Measurements from ENCODE around the gene HERC4. TPM values are rescaled to one million over a fixed set of nuclear protein-coding genes. Genes with fewer than 3 reads are reported as not detected.

HERC4 gene
- total RNA-seq, 2 experiments from 2014 or later = 34.2 to 72.6 TPM

DNA sequence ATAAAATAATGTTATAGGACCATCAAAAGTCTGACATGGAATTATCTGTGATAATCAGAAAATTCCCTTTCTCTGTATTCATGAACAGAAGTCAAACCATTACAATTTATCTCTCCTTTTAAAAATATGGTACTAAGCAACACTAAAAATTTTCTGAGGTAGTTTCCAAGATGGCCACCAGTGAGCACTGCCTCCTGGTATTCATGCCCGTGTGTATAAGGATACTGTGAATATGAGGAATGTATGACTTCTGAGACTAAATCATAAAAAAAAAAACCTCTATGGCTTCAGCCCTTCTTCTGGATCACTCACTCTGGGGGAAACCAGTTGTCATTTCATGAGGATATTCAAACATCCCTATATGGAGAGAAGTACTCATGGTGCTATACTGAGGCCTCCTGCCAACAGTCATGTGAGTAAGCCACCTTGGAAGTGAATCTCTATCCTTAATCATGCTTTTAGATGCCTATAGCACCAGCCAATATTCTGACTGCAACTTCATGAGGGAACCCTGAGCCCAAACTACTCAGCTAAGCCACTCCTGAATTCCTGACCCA, 149.6 kb downstream of the HERC4 start:
- TF ChIP-seq, protein P1, sequence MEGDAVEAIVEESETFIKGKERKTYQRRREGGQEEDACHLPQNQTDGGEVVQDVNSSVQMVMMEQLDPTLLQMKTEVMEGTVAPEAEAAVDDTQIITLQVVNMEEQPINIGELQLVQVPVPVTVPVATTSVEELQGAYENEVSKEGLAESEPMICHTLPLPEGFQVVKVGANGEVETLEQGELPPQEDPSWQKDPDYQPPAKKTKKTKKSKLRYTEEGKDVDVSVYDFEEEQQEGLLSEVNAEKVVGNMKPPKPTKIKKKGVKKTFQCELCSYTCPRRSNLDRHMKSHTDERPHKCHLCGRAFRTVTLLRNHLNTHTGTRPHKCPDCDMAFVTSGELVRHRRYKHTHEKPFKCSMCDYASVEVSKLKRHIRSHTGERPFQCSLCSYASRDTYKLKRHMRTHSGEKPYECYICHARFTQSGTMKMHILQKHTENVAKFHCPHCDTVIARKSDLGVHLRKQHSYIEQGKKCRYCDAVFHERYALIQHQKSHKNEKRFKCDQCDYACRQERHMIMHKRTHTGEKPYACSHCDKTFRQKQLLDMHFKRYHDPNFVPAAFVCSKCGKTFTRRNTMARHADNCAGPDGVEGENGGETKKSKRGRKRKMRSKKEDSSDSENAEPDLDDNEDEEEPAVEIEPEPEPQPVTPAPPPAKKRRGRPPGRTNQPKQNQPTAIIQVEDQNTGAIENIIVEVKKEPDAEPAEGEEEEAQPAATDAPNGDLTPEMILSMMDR (conservative IDR thresholded peaks at IDR 0.05; ENCODE audit: low read length) = no peak
- no peak for TF ChIP-seq EZH2phosphoT487 (IDR thresholded peaks at IDR 0.05; ENCODE audit: borderline replicate concordance, low read depth, low read length)
- ChIA-PET POLR2A (interaction anchor here (0.8 kb wide), 1 partner anchor 25 kb away, joined by 3 read pairs; no protein-coding TSS in a partner anchor), CTCF (ENCODE audit: unreplicated experiment) (no interaction called here)

DNA sequence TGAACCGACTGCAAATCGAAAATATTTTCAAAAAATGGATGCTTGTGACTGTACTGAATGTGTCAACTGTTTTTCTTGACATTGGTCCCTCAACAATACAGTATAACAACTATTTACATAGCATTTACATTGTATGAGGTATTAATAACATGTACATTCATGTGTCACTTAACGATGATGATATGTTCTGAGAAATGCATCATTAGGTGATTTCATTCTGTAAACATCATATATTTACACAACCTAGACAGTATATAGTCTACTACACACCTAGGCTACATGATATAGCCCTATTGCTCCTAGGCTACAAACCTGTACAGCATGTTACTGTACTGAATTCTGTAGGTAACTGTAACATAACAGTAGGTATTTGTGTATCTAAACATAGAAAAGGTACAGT, 150.9 kb downstream of the HERC4 start:
- no peak overlapping the region for H2AFZ ChIP-seq (ENCODE audit: low read length)
- H3K4me2 ChIP-seq (ENCODE audit: low read length) = no peak overlapping the region
- no peak overlapping the region for H3K27ac ChIP-seq (ENCODE audit: low read depth, low read length, poor library complexity, severe bottlenecking)
- ChIA-PET CTCF (ENCODE audit: unreplicated experiment) (no interaction called here), POLR2A (interaction anchor here (0.9 kb wide), 1 partner anchor 13 kb away, joined by 3 read pairs; no protein-coding TSS in a partner anchor)
- no peaks in the 10 kb centered on the region for H3K4me1 ChIP-seq (ENCODE audit: insufficient read depth, low read length, poor library complexity, severe bottlenecking)
- BruUV-seq (replicated peaks) = no TSS peak
- H3K9me2 ChIP-seq (ENCODE audit: insufficient read depth, low read length) = no peaks in the 10 kb centered on the region
- peaks cover 43% of the 10 kb centered on the region; the same call in 1 of the 2 replicates for H3K36me3 ChIP-seq (ENCODE audit: insufficient read depth, low read length)
- no peaks in the 10 kb centered on the region for H3K79me2 ChIP-seq (ENCODE audit: insufficient read depth, low read depth, low read length)
- intact Hi-C loops (cut with micrococcal nuclease; ENCODE audit: unreplicated experiment) = no loop called here
- H3K4me3 ChIP-seq (ENCODE audit: low read depth, low read length, poor library complexity, severe bottlenecking) = no peak overlapping the region
- H4K20me1 ChIP-seq (ENCODE audit: insufficient read depth, low read length) = no peaks in the 10 kb centered on the region
- H3K9me3 ChIP-seq (ENCODE audit: low read length) = no peaks in the 10 kb centered on the region
- no peak for DNase-seq (ENCODE audit: low spot score)
- TF ChIP-seq, protein P1 (conservative IDR thresholded peaks at IDR 0.05; ENCODE audit: low read length) = no peak
- no peak for TF ChIP-seq EZH2phosphoT487 (IDR thresholded peaks at IDR 0.05; ENCODE audit: borderline replicate concordance, low read depth, low read length)

More for the DNA sequence above, 149.6 kb downstream of the HERC4 start:
- intact Hi-C loops (cut with micrococcal nuclease; ENCODE audit: unreplicated experiment) = no loop called here
- Histone ChIP-seq H3K4me2 (ENCODE audit: low read length) (no peak overlapping the region), H3K36me3 (ENCODE audit: insufficient read depth, low read length) (peaks cover 37% of the 10 kb centered on the region), H3K9me2 (ENCODE audit: insufficient read depth, low read length) (no peaks in the 10 kb centered on the region), H4K20me1 (ENCODE audit: insufficient read depth, low read length) (no peaks in the 10 kb centered on the region), H3K9me3 (ENCODE audit: low read length) (no peaks in the 10 kb centered on the region), H3K4me3 (ENCODE audit: low read depth, low read length, poor library complexity, severe bottlenecking) (no peak overlapping the region), H3K4me1 (ENCODE audit: insufficient read depth, low read length, poor library complexity, severe bottlenecking) (no peaks in the 10 kb centered on the region), H3K27ac (ENCODE audit: low read depth, low read length, poor library complexity, severe bottlenecking) (no peak overlapping the region), H2AFZ (ENCODE audit: low read length) (no peak overlapping the region), H3K79me2 (ENCODE audit: insufficient read depth, low read depth, low read length) (no peaks in the 10 kb centered on the region)
- no TSS peak for BruUV-seq (replicated peaks)
- no peak for DNase-seq (ENCODE audit: low spot score)

DNA sequence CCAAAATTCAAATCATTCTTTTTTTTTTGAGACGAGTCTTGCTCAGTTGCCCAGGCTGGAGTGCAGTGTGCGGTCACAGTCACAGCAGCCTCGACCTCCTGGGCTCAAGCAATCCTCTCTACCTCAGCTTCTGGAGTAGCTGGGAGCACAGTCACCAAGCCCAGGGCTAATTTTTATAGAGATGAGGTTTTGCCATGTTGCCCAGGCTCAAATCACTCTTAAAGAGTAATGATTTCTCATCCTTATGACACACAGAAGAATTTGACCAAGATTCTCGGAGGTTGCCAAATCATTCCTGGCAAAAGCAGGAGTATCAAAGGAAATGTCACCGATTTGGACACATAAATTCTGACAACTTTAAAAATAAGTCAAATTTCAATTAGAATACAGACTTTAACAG, 151.5 kb downstream of the HERC4 start:
- H4K20me1 ChIP-seq (ENCODE audit: insufficient read depth, low read length) = no peaks in the 10 kb centered on the region
- intact Hi-C loops (cut with micrococcal nuclease; ENCODE audit: unreplicated experiment) = no loop called here
- CTCF ChIA-PET (ENCODE audit: unreplicated experiment) = no interaction called here
- no peaks in the 10 kb centered on the region for H3K9me2 ChIP-seq (ENCODE audit: insufficient read depth, low read length)
- POLR2A ChIA-PET = no interaction called here
- H3K4me2 ChIP-seq (ENCODE audit: low read length) = no peak overlapping the region
- no peak overlapping the region for H2AFZ ChIP-seq (ENCODE audit: low read length)
- H3K27ac ChIP-seq (ENCODE audit: low read depth, low read length, poor library complexity, severe bottlenecking) = no peak overlapping the region
- BruUV-seq (replicated peaks) = no TSS peak
- H3K36me3 ChIP-seq (ENCODE audit: insufficient read depth, low read length) = peaks cover 49% of the 10 kb centered on the region
- no peaks in the 10 kb centered on the region for H3K79me2 ChIP-seq (ENCODE audit: insufficient read depth, low read depth, low read length)
- no peaks in the 10 kb centered on the region for H3K9me3 ChIP-seq (ENCODE audit: low read length)
- no peak overlapping the region for H3K4me3 ChIP-seq (ENCODE audit: low read depth, low read length, poor library complexity, severe bottlenecking)
- no peak for DNase-seq (ENCODE audit: low spot score)
- TF ChIP-seq, protein P1 (conservative IDR thresholded peaks at IDR 0.05; ENCODE audit: low read length) = no peak
- H3K4me1 ChIP-seq (ENCODE audit: insufficient read depth, low read length, poor library complexity, severe bottlenecking) = no peaks in the 10 kb centered on the region
